ENCODE data around the gene SUPT3H.

SUPT3H gene

DNA sequence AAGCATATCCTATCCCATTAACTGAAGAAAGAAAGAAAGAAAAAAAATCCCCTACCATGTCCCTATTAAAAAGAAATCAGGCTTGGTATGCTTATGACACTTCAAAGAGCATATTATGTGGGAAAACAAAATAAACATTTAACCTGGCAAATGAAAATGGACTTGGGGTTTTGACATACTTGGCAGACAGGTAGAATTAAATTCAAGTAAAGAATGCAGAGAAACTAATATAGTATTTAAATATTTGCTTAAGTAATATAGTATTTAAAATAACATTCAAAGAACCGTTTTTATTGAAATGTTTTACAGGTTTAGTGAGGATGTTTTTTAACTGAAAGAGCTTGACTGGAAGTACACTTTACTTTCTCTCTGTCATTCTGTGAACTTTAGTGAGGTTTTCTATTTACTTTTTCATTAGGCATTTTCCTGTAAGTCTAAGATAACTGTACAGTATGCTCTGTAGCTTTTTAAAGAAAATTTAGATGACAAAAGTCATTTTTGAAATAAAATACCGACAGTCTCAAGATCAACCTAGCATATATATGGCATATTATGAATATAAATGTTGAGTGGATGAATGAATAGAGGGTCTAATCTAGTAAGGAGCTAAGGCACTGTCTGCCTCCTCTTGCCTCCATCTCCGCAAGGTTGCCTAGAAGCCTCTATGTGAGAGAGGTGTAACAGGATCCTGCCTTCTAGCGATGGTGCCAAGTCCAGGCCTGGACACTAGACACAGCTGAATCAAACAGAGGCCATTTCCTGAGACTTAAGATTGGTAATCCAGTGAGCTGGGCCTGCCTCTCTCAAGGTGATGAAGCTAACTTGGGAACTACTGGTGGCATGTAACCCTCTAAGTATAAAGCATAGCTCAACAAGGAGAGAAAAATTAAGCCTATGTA, 394.0 kb downstream of the SUPT3H start:
- no peak for DNase-seq

DNA sequence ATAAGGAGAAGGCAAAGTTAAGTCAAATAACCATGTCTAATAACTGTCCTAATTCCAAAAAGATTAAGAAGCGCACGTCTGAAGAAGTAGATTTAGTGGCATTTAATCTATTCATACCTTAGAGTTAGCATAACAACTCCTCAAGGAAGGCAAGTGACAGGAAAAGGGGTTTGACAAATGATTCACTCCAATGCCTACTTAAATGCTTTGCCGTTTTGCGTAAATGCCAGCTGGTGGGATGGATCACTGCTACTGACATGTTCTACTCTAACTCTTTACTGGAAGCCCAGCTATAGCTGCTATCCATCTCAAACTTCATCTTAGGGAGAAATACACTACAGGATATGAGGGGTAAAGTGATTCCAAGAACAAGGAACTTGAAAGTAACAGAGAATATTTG, 396.9 kb downstream of the SUPT3H start:
- DNase-seq: no peak

DNA sequence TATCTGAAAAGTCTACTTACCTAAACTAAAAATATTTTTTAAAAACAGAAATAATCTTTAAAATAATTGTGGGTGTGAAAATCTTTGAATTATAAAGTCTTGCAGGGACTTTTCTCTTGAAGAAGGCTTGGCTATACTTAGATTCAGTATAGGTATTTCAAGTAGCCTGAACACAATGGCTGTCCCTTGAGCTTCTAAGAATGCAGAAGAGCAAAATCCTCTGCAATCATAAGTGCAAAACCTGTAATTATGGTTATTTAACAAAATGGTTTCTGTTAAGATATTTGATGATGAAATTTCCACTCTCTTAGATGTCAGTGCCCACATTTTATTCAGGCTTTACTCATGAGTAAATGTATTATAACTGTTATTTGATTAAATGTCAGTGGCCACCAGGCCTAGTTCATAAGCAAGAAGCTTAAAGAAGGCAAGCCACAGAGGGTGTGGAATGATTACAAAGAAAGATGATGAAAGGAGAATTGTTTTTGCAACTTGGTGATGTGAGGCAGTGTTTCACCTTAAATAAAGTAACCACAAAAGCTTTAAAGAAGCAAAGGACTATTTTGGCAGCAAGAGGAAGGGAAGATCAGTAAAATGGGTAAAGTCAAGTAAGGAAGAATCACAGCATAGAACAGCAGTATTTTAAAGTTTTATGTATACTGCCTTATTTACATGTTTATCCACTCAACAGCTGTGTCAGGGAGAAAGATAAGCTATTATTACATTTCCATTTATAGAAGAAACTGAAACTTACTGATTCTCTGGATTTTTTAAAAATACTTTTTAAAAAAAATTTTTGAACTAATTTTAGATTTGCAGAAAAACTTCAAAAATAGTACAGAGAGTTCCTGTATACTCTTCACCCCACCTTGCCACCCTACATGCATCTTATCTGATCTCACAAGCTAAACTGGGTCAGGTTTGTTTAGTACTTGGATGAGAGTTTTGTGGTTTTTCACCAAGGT, 400.8 kb downstream of the SUPT3H start:
- no peak for DNase-seq

DNA sequence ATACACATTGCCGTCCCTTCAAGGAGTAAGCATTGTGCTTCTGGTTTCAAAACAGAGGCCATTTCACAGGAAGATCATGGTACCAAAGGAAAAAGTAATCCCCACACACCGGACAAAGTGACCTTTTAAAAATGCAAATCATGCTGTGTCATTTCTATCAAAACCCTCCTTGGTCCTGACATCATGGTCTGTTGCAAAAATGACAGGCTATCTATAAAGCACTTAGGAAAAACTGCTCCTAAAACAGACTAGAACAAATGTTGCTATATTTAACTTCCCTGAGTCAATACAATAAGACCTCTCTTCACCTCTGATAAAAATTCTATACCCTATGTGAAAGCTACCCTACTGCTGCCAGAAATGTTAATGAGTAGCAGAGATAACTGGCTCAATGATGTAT, 403.2 kb downstream of the SUPT3H start:
- no peak for DNase-seq

DNA sequence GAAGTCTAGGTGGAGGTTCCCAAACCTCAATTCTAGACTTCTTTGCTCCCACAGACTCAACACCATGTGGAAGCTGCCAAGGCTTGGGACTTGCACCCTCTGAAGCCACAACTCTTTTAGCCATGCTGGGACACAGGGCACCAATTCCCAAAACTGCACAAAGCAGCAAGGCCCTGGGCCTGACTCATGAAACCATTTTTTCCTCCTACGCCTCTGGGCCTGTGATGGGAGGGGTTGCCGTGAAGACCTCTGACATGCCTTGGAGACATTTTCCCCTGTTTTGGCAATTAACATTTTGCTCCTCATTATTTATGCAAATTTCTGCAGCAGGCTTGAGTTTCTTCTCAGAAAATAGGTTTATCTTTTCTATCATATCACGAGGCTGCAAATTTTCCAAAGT, 405.0 kb downstream of the SUPT3H start:
- no peak for DNase-seq

DNA sequence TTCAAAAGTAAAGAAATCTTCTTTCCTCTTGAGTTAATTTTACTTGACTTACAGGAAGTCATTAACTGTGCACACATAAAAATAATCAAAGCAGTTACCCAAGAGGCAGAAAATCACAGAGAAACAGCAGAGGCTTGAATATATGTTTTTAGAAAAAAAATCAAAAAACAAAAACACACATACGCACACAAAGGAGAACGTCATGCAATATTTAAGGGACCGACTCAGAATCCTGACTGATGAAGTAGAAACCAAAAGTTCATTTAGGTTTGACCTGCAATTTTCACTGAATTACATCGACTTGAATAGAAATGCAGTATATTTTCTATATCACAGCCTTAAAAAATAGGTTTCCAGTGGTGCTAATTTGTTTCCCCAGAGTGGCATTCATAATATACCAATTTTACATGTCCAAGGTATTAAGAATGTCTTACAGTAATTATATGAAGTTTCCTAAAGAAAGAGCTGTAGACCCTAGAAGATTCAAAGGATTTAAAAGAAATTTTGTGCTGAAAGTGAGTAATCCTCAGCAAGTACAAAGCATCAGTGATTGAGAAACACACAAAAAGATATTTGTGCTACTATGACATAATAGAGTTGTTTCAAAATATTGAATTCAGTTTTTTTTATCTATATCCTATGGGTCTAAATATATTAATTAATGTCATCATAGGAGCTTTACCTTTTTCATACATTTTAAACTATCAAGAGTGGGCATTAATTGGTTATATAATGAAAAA, 408.1 kb downstream of the SUPT3H start:
- DNase-seq: no peak

DNA sequence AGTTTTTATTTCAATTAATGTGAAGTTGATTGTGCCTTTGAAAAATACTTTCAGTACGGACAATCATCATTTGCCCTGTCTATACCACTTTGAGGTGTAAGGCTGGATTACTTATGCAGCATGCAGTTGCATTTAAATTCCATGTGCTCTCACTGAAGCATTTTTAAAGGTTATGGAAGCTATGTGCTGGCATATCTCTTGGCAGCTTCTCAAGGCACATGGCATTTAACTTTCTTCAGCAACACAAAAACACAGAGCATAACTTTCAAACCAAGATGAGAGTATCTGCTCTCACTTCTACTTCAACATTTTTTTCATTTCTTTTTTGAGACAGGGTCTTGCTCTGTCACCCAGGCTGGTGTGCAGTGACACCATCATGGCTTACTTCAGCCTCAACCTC, 410.3 kb downstream of the SUPT3H start:
- DNase-seq: no peak

DNA sequence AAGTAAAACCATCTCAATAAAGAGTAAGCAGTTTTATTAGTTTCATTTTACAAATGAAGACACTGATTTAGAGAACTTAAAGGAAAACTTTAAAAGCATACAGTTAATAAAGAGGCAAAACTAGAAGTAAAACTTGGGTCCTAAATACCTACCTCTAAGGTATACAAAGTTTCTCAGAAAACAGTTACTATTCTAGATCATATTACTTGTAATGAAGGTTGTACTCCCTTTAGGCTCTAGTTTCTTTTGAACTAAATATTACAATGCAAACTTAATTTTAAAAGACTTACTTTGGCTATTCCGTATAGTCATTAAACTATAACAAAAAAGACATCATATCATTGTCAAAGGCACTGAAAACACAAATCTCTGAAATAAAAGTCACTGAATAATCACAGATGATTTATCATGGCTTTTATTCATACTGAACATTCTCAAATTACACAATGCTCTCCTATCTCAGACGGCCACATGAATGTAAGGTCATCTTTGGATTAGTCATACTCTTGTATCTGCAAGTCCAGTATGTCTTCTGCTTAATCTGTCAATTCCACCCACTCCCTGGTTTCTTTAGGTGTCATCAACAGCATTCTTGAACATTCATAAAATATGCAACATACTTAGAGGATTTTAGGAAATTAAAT, 411.2 kb downstream of the SUPT3H start:
- DNase-seq: no peak

DNA sequence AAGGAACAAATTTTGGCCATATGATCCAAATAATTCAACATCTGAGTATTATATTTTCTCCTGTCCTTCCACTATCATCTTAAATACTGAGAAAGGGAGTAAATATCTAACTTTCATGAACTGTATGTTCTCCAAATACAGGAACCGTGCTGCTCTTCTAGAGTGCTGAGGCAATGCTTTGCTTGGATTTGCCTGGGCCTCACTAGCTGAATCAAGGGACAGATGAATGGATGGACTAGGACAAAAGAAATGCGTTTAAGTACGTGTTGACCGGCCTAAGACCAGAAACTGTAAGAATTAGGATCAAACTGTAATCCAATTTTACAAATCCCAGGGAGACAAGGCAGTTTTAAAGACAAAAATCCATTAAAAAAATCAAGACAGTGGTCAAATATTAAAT, 412.0 kb downstream of the SUPT3H start:
- DNase-seq: no peak

DNA sequence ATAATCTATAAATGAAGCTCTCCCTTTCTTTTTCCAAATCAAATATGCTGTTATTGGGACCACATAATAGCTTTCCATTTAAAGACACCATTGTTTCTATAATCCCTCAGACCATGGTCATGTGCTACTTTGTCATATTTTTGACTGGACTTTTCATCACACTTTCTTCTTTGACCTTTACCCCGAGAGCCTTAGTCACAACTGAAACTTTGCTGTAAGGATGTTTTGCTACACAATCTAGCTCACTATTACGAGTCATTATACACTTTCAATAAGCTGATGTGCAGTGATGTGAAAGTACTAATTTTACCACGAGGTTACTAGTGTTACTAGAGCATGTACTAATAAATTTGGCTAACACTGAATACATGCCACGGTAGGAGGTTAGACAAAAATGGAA, 416.8 kb downstream of the SUPT3H start:
- DNase-seq: no peak

DNA sequence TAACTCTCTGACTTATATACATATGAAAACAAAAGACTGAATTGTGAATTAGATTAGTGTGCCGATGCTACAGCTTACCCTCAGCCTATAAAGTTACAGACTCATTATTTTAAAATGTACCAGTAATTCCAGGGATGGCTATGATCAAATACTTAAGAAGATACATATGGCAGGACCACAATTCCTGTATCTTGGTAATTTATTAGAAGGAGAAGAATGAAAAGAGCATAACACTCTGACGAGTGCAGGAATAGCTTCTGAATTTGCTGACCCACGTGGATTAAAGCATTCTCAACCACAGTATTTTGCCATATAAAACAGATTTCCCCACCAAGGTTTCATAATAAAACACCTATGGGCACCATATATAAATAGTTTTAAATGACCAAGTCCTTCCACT, 418.1 kb downstream of the SUPT3H start:
- no peak for DNase-seq

DNA sequence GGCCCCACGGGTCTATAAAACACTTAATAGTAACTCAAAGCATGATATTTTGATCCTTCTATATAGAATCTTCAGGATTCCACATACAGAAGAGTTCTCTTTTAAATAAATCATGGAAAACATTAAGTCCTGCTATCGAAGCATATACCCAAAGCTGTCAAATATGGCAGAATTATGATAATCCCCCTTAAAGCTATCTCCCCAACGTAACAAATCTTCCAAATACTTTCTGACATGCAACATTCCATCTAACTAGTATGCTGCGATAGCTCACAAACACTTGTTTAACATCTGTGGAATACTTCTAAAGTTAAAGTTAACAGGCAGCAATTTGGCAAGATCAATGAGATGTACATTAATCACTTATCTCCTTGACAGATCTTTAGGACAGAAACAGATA, 420.6 kb downstream of the SUPT3H start:
- DNase-seq: no peak

DNA sequence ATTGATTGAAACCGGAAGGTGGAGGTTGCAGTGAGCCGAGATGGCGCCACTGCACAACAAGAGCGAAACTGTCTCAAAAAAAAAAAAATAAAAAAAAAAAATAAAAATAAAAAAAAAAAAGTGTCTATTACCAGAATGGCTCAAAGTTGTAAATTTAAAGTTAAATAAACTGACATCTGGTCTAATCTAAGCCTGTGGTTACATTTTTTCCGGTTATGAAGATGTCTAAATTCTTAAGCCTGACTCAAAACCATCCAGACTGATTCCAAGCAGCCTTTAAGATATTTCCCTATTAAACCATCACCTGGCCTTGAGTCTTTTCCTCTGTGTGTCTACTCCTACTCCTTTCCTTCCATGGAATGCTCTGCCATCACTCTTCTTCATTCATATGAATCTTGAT, 421.3 kb downstream of the SUPT3H start:
- DNase-seq: no peak

DNA sequence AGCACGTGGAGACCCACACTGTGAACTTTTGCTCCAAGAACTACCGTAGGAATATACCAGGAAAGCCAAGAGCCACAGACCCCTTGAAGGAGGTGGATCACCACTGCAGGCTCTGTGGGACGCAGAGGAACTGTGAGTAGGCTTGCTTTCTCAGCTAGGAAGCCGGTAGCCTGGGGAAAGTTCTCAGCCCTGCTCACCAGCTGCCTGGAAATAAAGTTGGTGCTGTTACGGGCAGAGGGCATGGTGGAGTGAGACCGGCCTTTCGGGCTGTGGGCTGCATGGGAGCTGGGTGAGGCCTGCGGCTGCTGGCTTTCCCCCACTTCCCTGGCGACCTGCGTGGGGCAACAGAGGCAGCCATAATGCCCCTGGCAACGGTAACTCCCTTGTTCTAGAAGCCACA, 422.6 kb downstream of the SUPT3H start:
- no peak for DNase-seq

DNA sequence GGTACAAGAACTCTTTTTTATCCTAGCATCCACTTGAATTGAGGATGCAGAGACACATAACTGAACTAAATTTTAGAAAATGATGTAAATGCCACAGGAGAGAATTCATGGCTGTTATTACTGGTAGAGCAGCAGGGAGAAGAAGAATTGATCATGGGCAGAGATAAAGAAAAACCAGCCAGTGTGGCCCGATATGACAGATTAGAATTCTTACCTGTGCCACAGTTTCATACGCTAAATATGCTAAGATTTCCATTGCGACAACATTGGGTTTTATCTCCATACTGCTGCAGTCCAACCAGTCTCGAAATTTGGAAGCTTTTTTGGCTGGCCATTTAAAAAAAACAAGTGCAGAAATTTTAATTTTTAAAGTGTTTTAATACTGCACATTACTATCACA, 423.5 kb downstream of the SUPT3H start:
- DNase-seq: no peak

DNA sequence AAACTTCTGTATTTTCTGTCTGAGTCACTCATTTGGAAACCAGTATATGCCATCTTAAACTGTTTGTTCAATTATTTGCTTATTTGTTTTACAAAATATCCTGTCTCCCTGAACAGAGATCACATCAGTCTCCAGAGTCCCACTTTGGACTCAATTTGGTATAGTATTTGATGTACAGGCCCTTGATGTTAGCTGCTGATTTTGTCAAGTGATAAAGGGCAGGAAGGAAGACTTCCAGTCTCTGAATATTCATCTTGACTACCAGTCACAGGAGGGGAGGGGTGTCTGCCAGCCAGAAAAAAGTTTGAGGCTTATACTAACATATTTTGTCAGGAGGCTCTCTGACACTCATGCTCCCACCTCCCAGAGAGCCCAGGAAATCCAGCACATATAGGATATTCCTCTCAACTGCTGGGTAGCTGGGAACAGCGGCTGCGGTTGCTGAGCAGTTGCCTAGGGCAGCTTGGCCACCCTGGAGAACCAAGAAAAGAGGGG, 426.4 kb downstream of the SUPT3H start:
- no peak for DNase-seq

DNA sequence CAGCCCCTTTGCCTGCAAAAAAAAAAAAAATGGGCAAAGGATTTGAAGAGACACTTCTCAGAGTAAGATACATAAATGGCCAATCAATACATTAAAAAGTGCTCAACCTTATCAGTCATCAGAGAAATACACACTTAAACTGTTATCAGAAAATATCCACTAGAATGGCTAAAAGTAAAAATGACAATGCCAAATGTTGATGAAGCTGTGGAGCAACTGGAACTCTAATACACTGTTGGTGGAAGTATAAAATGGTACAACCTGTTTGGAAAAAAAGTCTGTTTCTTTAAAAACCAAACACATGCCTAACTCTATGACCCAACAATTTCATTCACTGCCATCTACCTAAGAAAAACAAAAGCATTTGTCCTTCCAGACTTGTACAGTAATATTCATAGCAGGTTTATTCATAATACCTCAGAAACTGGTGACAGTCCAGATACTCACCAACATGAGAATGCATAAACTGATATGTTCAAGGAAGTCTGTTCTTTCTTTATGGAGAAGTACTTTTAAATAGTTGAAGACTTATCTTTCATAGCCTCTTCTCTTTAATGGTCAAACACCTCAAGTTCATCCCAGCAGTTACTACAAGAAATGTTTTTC, 428.0 kb downstream of the SUPT3H start:
- DNase-seq: no peak

DNA sequence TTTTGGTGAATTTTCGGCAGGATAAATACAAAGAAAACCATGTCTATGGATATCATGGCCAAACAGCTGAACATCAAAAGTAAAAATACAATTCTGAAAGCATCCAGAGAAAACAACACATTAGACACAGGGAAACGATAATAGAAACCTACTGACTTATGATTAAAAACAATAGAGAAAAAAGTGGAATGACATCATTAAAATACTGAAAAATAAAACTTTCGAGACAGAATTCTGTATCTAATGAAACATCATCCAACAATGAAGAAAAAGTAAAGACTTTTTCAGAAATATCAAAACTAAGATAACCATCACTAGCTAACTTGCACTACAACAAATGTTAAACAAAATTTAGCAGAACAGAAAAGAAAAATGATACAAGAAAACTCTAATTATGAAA, 434.2 kb downstream of the SUPT3H start:
- DNase-seq: no peak

DNA sequence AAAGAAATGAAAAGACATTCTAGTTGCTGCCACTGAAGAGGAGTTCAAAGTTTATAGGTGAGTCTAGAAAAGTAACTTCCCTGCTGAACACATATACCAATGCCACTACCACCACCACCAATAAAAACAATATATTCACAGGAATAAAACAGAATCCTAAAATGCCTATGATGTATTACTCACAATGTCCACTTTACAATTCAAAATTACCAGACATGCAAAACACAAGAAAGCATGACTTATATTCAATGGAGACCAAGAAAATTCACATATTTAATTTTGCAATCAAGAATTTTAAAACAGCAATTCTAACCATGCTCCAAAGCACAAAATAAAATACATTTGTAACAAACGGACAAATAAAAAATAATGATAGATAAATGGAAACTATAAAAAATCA, 434.9 kb downstream of the SUPT3H start:
- no peak for DNase-seq

DNA sequence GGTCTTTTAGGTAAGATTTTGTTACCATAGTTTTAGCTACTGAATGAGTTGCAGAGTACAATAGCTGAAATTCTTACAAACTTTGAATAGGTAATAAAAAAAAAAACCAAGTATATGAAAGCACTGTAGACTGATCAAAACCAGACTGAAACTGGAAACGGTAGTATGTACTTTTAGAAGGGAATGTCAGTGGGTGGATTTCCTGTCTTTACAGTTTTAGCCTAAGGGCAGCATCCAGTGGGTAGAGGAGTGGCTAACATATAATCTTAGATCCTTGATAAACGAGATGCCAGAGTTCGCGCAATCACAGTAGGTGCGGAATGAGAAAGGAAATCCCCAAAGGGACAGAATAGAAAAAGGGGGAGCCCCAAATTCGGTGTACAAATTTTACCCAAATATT, 435.5 kb downstream of the SUPT3H start:
- no peak for DNase-seq

DNA sequence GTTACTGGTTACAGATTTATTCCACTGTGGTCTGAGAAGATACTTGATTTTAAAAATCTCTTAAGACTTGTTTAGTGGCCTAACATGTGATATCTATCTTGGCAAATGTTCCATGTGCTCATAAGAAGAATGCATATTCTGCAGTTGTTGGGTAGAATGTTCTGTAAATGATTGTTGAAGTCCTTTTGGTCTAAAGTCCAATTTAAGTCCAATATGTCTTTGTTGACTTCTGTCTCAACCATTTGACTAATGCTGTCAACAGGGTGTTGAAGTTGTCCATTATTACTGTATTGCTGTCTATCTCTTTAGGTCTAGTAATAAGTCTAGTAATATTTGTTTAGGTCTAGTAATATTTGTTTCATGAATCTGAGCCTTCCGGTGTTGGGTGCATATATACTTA, 437.4 kb downstream of the SUPT3H start:
- no peak for DNase-seq

DNA sequence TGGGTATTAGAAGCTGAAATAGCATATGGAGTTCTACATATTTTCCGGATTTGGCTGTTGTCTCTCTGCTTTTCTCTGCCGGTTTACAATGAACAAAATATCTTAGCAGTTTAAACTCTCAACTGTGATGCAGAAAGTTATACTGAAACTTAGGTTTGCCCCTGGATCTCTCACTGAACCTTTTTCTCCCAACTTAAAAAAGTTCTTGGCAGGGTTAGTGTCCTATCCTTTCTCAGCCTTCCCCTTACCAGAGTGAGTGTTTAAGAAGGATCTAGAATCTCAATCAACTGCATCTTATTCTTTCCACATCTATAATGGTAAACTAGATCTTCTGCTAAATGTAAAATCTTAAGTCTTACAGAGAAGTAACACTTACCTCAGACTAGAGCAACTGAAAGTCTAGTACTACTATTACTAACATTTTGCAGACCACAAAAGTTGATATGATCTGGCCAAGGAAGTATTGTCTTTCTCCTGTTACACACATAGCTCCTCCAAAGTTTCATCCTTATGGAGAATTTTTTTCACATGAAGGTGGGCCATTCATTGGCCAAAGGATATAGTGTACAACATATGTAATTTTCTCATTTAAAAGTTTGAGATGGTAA, 441.9 kb downstream of the SUPT3H start:
- no peak for DNase-seq
